ENCODE data around the gene MSL1.

The MSL1 gene, protein sequence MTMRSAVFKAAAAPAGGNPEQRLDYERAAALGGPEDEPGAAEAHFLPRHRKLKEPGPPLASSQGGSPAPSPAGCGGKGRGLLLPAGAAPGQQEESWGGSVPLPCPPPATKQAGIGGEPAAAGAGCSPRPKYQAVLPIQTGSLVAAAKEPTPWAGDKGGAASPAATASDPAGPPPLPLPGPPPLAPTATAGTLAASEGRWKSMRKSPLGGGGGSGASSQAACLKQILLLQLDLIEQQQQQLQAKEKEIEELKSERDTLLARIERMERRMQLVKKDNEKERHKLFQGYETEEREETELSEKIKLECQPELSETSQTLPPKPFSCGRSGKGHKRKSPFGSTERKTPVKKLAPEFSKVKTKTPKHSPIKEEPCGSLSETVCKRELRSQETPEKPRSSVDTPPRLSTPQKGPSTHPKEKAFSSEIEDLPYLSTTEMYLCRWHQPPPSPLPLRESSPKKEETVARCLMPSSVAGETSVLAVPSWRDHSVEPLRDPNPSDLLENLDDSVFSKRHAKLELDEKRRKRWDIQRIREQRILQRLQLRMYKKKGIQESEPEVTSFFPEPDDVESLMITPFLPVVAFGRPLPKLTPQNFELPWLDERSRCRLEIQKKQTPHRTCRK

DNA sequence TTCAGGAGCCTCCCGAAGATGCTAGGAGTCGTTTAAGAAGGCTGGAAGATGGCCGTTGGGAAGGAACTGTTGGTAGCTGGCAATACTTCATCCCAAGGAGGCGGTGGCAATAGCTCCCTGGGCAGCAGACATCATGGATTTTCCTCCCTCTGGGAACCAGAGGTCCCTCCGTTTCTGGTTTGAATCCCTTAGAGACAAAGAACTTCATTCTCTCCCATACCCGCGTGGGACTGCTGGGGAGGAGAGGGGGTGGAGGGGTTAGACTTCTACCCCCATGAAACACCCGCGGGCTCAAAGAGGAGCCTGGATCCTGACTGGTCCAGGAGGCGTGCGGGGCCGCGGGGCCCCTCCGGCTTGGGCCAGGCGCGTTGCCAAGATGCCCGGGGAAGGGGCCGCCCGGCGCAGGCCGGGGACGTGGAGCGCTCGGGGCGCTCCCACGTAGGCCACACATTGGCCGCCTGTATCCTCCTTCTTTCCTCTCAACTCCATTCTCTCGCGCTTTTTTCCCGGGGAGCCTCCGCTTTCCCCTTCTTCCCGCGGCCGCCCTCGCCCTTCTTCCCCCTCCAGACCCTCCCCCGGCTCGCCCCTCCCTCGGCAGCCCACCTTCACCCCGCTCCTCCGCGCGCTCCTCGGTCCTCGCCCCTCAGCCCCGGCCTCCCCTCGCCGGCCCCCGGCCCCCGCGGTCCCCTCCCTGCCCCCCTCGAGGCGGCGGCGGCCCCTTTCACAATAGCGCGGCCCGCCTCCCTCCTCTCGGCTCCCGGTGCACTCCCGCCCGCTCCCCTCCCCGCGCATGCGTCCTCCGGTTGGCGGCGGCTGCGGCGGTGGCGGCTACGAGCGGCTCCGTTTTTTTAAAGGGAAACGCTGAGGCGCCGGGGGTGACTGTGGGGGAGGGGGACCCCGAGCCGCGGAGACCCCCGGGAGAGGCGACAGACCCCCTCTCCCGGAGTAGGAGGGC lies at the start of gene MSL1:
Gene MSL1, plus strand, starts transcription at position 791 of the 955 bp plus-strand sequence. CDS start 642 bp downstream, outside the sequence.
- H3K4me3 Mint-ChIP-seq, result peak within 1 kb of the TSS; percentile 96
- H3K27me3 Mint-ChIP-seq, result no peaks in the 10 kb centered on the region
- no peaks in the 10 kb centered on the region for H3K9me3 Mint-ChIP-seq
- DNase-seq (ENCODE audit: low spot score in 2 of 2) (peak; percentile 73), ATAC-seq (replicated peaks; ENCODE audit: extremely low read depth, poor library complexity, severe bottlenecking) (peak; percentile 57)
- H3K4me1 Mint-ChIP-seq, result peaks cover 47% of the 10 kb centered on the region
- peaks cover 26% of the 10 kb centered on the region for H3K36me3 Mint-ChIP-seq (ENCODE audit: insufficient read depth)
- H3K27ac Mint-ChIP-seq (ENCODE audit: low read depth), result peak within 1 kb of the TSS; percentile 85

DNA sequence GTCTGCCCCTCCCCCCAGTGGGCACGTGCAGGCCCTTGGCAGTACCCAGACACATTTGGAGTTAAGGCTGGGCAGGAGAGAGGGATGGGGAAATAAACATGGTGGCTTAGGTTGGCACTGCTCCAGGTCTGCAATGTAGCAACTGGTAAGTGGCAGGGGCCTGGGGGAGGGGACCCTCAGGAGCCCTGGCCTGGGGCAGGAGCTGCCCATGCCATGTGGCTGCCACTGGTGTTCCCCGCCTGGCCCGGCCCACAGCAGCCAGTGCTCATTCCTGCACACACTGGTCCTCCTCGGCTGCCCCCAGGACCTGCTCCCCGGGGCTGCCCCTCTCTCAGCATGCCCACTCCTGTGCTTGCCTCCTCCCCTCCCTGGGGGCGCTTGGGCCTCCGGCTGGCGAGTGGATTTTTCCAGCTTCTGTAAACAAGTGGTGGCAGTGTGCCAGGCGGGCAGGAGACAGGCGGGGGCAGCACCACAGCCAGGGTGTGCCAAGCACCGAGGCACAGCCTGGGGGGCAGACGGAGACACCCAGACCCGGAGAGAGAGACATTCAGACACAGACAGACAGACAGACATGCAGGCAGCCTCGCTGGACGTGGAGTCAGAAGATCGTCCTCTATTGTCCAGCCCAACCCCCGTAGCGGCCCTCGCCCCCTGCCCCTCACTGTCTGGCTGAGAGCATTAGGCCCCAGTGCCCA lies 49.6 kb upstream of the MSL1 start:
- no peak for DNase-seq (ENCODE audit: low spot score in 2 of 2)

DNA sequence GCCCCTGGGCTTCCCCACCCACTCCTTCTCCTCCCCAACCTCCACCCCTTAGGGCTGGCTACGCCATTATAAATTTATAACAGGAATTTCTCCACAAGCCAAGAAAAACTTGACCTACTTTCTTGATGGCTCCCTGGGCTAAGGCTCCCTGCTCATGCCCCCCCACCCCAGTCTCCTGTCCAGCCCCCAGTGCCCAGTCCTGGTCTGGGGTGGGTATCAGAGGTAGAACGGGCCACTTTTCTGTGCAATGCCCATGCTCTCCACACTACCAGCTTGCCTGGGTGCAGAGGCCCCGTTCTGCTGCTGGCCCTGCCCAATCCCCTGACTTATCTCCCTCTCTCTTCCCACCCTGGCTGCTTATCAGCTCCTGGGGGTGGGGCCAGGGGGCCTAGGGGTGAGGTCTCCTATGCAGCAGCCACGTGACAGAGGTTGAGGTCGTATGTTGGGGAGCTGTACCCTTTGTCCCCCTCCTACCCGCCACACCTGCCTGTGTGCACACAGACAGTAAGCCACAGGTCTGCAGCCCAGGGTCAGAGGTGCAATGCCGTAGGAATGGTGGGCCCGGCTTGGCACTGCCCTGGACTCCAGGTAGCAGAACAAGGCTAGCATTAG lies 48.9 kb upstream of the MSL1 start:
- DNase-seq (ENCODE audit: low spot score in 2 of 2), result no peak
- Mint-ChIP-seq H3K4me3 (no peak overlapping the region), H3K27me3 (no peaks in the 10 kb centered on the region), H3K36me3 (ENCODE audit: insufficient read depth) (peaks cover 12% of the 10 kb centered on the region), H3K9me3 (no peaks in the 10 kb centered on the region), H3K27ac (ENCODE audit: low read depth) (no peak overlapping the region), H3K4me1 (peaks cover 66% of the 10 kb centered on the region)
- ATAC-seq (replicated peaks; ENCODE audit: extremely low read depth, poor library complexity, severe bottlenecking), result no peak

More for the DNA sequence above, 49.6 kb upstream of the MSL1 start:
- Mint-ChIP-seq H3K36me3 (ENCODE audit: insufficient read depth) (peaks cover 8% of the 10 kb centered on the region), H3K4me3 (no peak overlapping the region), H3K9me3 (no peaks in the 10 kb centered on the region), H3K4me1 (peaks cover 73% of the 10 kb centered on the region), H3K27me3 (no peaks in the 10 kb centered on the region), H3K27ac (ENCODE audit: low read depth) (no peak overlapping the region)
- no peak for ATAC-seq (replicated peaks; ENCODE audit: extremely low read depth, poor library complexity, severe bottlenecking)

DNA sequence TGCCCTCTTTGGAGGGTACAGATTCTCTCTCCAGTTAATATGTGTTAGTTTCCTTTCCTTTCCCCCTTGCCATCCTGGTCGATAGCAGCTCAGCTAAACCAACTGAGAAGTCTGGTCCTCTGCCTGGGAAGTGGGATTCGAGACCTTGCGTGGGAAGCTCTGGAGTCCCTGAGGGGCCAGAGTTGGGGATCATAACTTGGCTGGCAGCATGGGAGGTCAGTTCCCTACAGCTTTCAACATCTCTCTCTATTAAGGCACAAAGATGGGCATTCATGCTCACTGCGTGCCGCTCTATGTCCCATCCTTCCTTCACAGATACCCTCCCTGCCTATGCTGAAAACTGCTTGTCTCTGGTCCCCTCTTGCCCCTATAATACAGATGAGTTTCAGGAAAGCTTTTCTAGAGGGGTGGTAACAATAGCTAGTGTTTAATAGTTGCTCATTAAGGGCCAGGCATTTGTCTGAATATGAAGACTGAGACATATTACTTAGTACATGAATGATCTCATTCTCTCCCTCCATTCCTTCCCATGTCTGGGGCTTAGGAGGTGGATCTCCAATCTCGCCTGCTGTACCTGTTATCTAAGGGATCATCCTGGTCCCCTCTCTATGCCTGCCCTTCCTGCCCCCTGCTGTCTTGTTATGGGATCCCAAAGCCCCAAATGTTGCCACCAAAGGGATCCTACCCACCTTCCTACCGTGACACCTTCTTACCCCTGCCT lies 48.2 kb upstream of the MSL1 start:
- no peak for DNase-seq (ENCODE audit: low spot score in 2 of 2)
- Mint-ChIP-seq H3K4me3 (no peak overlapping the region), H3K36me3 (ENCODE audit: insufficient read depth) (peaks cover 15% of the 10 kb centered on the region), H3K9me3 (no peaks in the 10 kb centered on the region), H3K27me3 (no peaks in the 10 kb centered on the region), H3K4me1 (peaks cover 59% of the 10 kb centered on the region), H3K27ac (ENCODE audit: low read depth) (peak overlapping the region; percentile 17)
- no peak for ATAC-seq (replicated peaks; ENCODE audit: extremely low read depth, poor library complexity, severe bottlenecking)

DNA sequence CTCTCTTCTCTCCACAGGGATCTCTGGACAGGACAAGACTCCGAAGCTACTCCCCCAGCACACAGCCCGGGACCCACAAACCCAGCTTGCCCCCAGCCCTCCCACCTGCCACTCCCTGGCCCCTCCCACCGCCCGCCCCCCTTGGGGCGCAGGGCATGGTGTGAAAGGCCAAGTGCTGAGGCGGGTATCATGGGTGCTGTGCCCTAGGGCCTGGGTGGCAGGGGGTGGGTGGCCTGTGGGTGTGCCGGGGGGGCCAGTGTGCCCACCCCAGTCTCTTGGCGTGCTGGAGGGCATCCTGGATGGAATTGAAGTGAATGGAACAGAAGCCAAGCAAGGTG lies 47.6 kb upstream of the MSL1 start:
- DNase-seq (ENCODE audit: low spot score in 2 of 2) (no peak), ATAC-seq (replicated peaks; ENCODE audit: extremely low read depth, poor library complexity, severe bottlenecking) (no peak)
- no peaks in the 10 kb centered on the region for H3K9me3 Mint-ChIP-seq
- peaks cover 53% of the 10 kb centered on the region for H3K4me1 Mint-ChIP-seq
- H3K27ac Mint-ChIP-seq (ENCODE audit: low read depth), result peak overlapping the region; percentile 17
- H3K27me3 Mint-ChIP-seq, result no peaks in the 10 kb centered on the region
- H3K4me3 Mint-ChIP-seq, result no peak overlapping the region
- H3K36me3 Mint-ChIP-seq (ENCODE audit: insufficient read depth), result peaks cover 12% of the 10 kb centered on the region

DNA sequence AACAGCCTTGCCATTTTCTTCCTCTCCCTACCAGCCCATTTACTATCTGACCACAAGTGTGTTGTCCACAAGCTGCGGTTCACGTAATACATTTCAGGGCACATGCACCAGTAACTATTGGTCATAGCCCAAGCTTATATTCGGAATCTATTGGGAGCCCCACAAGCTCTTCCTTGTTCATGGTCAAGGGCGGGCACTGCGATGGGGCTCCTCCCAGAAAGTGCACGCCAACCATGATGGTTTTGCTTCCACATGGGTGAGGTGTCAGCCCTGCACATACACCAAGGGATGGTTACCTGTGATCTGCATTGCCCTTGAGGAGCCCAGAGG lies 46.9 kb upstream of the MSL1 start:
- no peaks in the 10 kb centered on the region for H3K9me3 Mint-ChIP-seq
- H3K36me3 Mint-ChIP-seq (ENCODE audit: insufficient read depth), result peaks cover 14% of the 10 kb centered on the region
- no peak overlapping the region for H3K4me3 Mint-ChIP-seq
- ATAC-seq (replicated peaks; ENCODE audit: extremely low read depth, poor library complexity, severe bottlenecking) (no peak), DNase-seq (ENCODE audit: low spot score in 2 of 2) (no peak)
- H3K27me3 Mint-ChIP-seq, result no peaks in the 10 kb centered on the region
- H3K27ac Mint-ChIP-seq (ENCODE audit: low read depth), result no peak overlapping the region
- H3K4me1 Mint-ChIP-seq, result peaks cover 46% of the 10 kb centered on the region

DNA sequence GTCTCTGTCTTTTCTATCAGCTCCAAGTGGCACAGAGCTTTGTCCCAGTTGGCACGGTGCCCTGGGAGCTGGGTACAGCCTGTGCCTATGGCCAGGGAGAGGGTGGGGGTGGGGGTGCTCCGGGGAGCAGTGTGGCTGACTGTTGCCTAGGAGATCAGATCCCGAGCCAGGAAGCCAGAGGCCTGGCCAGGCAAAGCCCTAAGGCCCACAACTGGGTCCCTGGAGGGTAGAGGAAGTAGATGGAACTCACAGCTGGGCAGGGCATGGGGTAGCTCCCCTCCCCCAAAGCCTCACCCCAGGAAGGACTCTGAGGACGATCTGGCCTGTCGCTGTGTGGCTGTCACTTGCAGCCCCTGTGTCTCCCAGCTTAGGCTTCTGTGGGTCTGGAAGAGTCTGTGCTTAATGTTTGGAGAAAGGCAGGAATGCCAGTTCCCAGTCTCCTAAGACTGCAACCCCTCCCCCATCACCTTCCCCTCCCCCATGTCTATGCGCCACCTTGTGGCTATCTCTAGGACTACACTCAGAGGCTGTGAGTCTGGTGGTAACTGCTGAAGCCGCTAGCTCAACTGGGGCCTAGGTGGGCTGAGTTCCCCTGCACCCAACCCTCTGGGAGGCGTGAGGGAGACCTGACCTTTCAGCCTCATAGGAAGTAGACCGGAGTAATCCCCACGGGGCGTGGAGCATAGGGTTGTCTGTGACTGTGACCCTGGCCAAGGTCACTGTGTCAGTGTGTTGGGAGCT lies 46.4 kb upstream of the MSL1 start:
- H3K36me3 Mint-ChIP-seq (ENCODE audit: insufficient read depth), result peaks cover 15% of the 10 kb centered on the region
- H3K9me3 Mint-ChIP-seq, result no peaks in the 10 kb centered on the region
- ATAC-seq (replicated peaks; ENCODE audit: extremely low read depth, poor library complexity, severe bottlenecking), result peak; percentile 71
- peaks cover 41% of the 10 kb centered on the region for H3K4me1 Mint-ChIP-seq
- DNase-seq (ENCODE audit: low spot score in 2 of 2), result peak; percentile 57 to 60
- peak overlapping the region; percentile 19 for H3K27ac Mint-ChIP-seq (ENCODE audit: low read depth)
- no peaks in the 10 kb centered on the region for H3K27me3 Mint-ChIP-seq
- peak overlapping the region; percentile 38 for H3K4me3 Mint-ChIP-seq

DNA sequence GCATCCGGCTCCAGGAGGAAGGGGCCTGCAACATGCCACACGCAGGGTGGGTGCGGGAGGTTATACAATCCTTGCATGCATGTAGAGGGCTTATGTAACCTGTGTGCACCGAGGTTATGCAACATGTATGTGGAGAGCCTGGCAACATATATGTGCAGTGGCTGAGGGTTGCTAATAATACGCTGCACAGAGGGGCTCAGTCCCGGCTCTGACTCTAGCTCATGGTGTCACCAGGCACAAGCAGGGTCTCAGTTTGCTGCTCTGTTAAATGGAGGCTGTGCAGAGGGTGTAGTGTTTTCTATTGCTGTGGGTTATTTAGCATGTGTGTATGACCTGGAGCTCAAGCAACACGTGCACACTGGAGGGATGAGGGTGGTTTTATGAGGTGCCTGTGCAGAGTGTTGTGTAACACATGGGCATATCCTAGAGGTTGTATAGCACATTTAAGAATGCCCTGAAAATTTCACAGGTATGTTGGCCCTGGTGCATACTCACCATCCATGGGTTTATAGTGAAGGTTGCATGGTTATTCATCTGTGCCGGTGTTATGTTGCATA lies 45.8 kb upstream of the MSL1 start:
- Mint-ChIP-seq H3K4me3 (peak overlapping the region; percentile 38), H3K27ac (ENCODE audit: low read depth) (peak overlapping the region; percentile 19)

DNA sequence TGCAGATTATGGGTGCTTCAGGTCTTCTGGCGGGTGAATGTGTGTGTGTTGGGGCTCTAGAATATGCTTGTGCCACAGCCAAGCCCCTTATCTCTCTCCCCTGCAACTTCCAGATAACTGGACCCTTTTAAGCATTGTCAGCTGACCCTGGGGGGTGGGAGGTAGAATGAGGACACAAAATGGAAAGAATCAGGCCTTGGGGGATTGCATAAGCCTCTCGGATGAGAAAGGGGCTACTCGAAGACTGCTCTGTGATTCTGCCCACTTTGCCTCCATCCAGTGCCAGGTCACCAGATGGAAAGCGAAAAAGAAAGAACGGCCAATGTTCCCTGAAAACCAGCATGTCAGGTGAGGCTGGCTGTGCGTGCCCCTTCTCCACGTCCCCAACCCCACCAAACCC lies 45.2 kb upstream of the MSL1 start:
- Mint-ChIP-seq H3K4me1 (peaks cover 31% of the 10 kb centered on the region), H3K27me3 (no peaks in the 10 kb centered on the region), H3K27ac (ENCODE audit: low read depth) (no peak overlapping the region), H3K9me3 (no peaks in the 10 kb centered on the region), H3K4me3 (no peak overlapping the region), H3K36me3 (ENCODE audit: insufficient read depth) (peaks cover 15% of the 10 kb centered on the region)
- ATAC-seq (replicated peaks; ENCODE audit: extremely low read depth, poor library complexity, severe bottlenecking) (no peak), DNase-seq (ENCODE audit: low spot score in 2 of 2) (no peak)

More for the DNA sequence above, 45.8 kb upstream of the MSL1 start:
- peaks cover 15% of the 10 kb centered on the region for H3K36me3 Mint-ChIP-seq (ENCODE audit: insufficient read depth)
- ATAC-seq (replicated peaks; ENCODE audit: extremely low read depth, poor library complexity, severe bottlenecking) (no peak), DNase-seq (ENCODE audit: low spot score in 2 of 2) (no peak)
- no peaks in the 10 kb centered on the region for H3K27me3 Mint-ChIP-seq
- H3K4me1 Mint-ChIP-seq, result peaks cover 35% of the 10 kb centered on the region
- H3K9me3 Mint-ChIP-seq, result no peaks in the 10 kb centered on the region

DNA sequence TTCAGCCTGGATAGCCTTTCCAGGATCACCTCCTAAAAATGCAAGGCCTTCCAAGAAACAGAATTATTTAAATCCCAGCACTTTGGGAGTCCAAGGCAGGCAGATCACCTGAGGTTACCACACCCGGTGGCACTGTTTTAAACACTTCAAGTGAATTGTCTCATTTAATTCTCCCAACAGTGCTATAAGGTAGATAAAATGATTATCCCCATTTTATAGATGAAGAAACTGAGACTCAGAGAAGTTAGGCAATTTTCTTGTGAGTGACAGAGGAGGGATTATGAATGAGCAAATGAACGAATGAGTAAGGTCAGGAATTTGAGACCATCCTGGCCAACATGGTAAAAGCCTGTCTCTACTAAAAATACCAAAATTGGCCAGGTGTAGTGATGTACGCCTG lies 42.2 kb upstream of the MSL1 start:
- H3K36me3 Mint-ChIP-seq (ENCODE audit: insufficient read depth), result peaks cover 23% of the 10 kb centered on the region
- H3K27ac Mint-ChIP-seq (ENCODE audit: low read depth), result no peak overlapping the region

DNA sequence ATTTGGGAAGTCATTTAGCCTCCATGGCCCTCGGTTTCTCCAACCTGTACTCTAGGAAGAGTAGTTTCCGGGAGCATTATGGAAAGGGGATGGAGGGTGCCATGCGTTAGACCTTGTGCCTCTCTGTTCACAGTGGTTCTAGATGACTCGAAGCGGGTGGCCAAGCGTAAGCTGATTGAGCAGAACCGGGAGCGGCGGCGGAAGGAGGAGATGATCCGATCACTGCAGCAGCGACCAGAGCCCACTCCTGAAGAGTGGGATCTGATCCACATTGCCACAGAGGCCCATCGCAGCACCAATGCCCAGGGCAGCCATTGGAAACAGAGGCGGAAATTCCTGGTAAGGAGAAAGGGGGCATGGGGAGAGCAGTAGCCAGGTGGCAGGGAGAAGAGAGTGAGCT lies 37.3 kb upstream of the MSL1 start:
- Mint-ChIP-seq H3K36me3 (ENCODE audit: insufficient read depth) (peaks cover 32% of the 10 kb centered on the region), H3K4me3 (no peak overlapping the region), H3K27me3 (no peaks in the 10 kb centered on the region), H3K27ac (ENCODE audit: low read depth) (no peak overlapping the region), H3K4me1 (peaks cover 12% of the 10 kb centered on the region), H3K9me3 (no peaks in the 10 kb centered on the region)
- ATAC-seq (replicated peaks; ENCODE audit: extremely low read depth, poor library complexity, severe bottlenecking) (no peak), DNase-seq (ENCODE audit: low spot score in 2 of 2) (no peak)

More for the DNA sequence above, 42.2 kb upstream of the MSL1 start:
- Mint-ChIP-seq H3K4me1 (peaks cover 17% of the 10 kb centered on the region), H3K27me3 (no peaks in the 10 kb centered on the region), H3K4me3 (no peak overlapping the region), H3K9me3 (no peaks in the 10 kb centered on the region)
- ATAC-seq (replicated peaks; ENCODE audit: extremely low read depth, poor library complexity, severe bottlenecking) (no peak), DNase-seq (ENCODE audit: low spot score in 2 of 2) (no peak)

Measured in central memory CD8-positive, alpha-beta T cell (primary cell).